Measurements from ENCODE around the gene SYNDIG1. TPM values are rescaled to one million over a fixed set of nuclear protein-coding genes. Genes with fewer than 3 reads are reported as not detected.

SYNDIG1 gene
- total RNA-seq, 4 donors from 2014 or later, result 0.45 TPM; not detected in 3

DNA sequence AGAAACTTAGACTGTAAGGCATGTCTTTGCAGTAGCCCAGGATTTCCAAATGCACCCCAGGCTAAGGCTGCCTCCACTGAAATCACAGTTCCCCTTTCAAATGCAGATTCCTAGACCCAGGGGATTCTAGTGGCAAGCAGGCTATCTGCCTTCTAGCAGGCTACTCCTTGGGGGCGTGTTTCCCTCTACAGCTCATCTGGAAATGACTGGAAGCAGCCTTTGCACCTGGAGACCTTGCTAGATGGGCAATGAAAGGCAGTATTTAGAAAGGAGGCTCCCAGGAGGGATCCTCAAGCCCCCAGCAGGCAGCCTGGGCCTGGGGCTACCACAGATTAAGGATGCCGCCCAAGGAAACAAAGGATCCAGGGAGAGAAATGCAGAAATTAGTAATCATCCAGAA is 26.0 kb upstream of the SYNDIG1 start:
- intact Hi-C loops (cut with DNase I; ENCODE audit: low total_unique reads), result no loop called here
- DNase-seq (ENCODE audit: low spot score in 2 of 2), result peak in 1 of 2 donors; percentile 76
- no peak for TF ChIP-seq POLR2A (IDR thresholded peaks at IDR 0.05)
- TF ChIP-seq CTCF (IDR thresholded peaks at IDR 0.05), result no peak
- 72 to 93% methylated on average over 2 of the region's 2 CpGs for WGBS, 2 donors
- no peak overlapping the region for H3K4me3 ChIP-seq (ENCODE audit: low read depth, poor library complexity, severe bottlenecking)

GRCh38 chr20:24444526-24445190 is 24.8 kb upstream of the SYNDIG1 start:
- intact Hi-C loops (cut with DNase I; ENCODE audit: low total_unique reads), result no loop called here
- no peak overlapping the region for H3K4me3 ChIP-seq (ENCODE audit: low read depth, poor library complexity, severe bottlenecking)
- TF ChIP-seq POLR2A (IDR thresholded peaks at IDR 0.05) (no peak), CTCF (IDR thresholded peaks at IDR 0.05) (no peak)
- WGBS, 2 donors, result 55 to 63% methylated on average over 7 of the region's 7 CpGs
- DNase-seq (ENCODE audit: low spot score in 2 of 2), result peak in 1 of 2 donors; percentile 80

- no peak overlapping the region for H3K4me3 ChIP-seq (ENCODE audit: low read depth, poor library complexity, severe bottlenecking)
- DNase-seq (ENCODE audit: low spot score in 2 of 2), result peak in 1 of 2 donors; percentile 76
- intact Hi-C loops (cut with DNase I; ENCODE audit: low total_unique reads), result no loop called here
- 34 to 50% methylated on average over 9 to 11 of the region's 11 CpGs for WGBS, 2 donors
- TF ChIP-seq POLR2A (IDR thresholded peaks at IDR 0.05) (no peak), CTCF (IDR thresholded peaks at IDR 0.05) (no peak)
These were observed 23.8 kb upstream of the SYNDIG1 start for GRCh38 chr20:24445510-24446170.

GRCh38 chr20:24446811-24447210 is 22.6 kb upstream of the SYNDIG1 start:
- H3K4me3 ChIP-seq (ENCODE audit: low read depth, poor library complexity, severe bottlenecking), result no peak overlapping the region
- TF ChIP-seq POLR2A (IDR thresholded peaks at IDR 0.05) (no peak), CTCF (IDR thresholded peaks at IDR 0.05) (no peak)
- peak in 1 of 2 donors; percentile 62 for DNase-seq (ENCODE audit: low spot score in 2 of 2)
- 73 to 84% methylated on average over 2 of the region's 2 CpGs for WGBS, 2 donors
- intact Hi-C loops (cut with DNase I; ENCODE audit: low total_unique reads), result no loop called here

- intact Hi-C loops (cut with DNase I; ENCODE audit: low total_unique reads), result no loop called here
- TF ChIP-seq CTCF (IDR thresholded peaks at IDR 0.05) (no peak), POLR2A (IDR thresholded peaks at IDR 0.05) (no peak)
- 55 to 64% methylated on average over 7 of the region's 7 CpGs for WGBS, 2 donors
- H3K4me3 ChIP-seq (ENCODE audit: low read depth, poor library complexity, severe bottlenecking), result no peak overlapping the region
- no peak for DNase-seq (ENCODE audit: low spot score in 2 of 2)
These were observed 21.3 kb upstream of the SYNDIG1 start for GRCh38 chr20:24448170-24448569.

Data from lower leg skin (tissue), 4 donors.